ENCODE results near the gene ZNF385D. TPM values are rescaled to one million over a fixed set of nuclear protein-coding genes. Genes with fewer than 3 reads are reported as not detected.
A peak's percentile ranks its signal among the peaks of the same experiment; 100 is the strongest.
"Not testable (repeated sequence)": the region's sequence is repeated elsewhere in the genome, so short reads cannot be mapped to it uniquely, and the experiment has no call there.

Gene ZNF385D
- total RNA-seq, 1 donor: 1.7 TPM

- H3K4me3 ChIP-seq (ENCODE audit: low read depth, low read length): no peak overlapping the region
- DNase-seq (ENCODE audit: low read depth): no peak
- TF ChIP-seq, protein P1, sequence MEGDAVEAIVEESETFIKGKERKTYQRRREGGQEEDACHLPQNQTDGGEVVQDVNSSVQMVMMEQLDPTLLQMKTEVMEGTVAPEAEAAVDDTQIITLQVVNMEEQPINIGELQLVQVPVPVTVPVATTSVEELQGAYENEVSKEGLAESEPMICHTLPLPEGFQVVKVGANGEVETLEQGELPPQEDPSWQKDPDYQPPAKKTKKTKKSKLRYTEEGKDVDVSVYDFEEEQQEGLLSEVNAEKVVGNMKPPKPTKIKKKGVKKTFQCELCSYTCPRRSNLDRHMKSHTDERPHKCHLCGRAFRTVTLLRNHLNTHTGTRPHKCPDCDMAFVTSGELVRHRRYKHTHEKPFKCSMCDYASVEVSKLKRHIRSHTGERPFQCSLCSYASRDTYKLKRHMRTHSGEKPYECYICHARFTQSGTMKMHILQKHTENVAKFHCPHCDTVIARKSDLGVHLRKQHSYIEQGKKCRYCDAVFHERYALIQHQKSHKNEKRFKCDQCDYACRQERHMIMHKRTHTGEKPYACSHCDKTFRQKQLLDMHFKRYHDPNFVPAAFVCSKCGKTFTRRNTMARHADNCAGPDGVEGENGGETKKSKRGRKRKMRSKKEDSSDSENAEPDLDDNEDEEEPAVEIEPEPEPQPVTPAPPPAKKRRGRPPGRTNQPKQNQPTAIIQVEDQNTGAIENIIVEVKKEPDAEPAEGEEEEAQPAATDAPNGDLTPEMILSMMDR (IDR thresholded peaks at IDR 0.05; ENCODE audit: insufficient read depth, low read depth, low read length): no peak
Observed at GRCh38 chr3:21405671-21406667, 345.0 kb downstream of the ZNF385D start.

DNA sequence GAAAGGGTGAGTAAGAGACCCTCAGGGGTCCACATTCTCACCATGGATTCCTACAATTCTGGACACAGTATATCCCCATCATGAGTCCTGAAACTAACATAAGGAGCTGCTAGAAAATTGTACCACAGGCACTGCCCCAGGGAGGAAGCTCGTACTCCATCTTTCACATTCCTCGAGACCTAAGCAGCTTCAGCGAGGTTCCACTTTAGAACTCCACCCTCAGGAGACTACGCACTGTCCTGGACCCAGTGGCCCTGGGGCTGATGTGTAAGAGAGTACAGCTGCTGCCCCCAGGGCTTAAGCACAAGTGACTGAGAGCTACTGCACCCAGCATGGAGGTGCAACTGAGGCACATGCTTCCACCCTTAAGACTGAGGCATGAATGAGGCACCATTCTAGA lies 352.5 kb downstream of the ZNF385D start:
- no peak overlapping the region for H3K4me3 ChIP-seq (ENCODE audit: low read depth, low read length)
- no peak for DNase-seq (ENCODE audit: low read depth)
- TF ChIP-seq, protein P1 (IDR thresholded peaks at IDR 0.05; ENCODE audit: insufficient read depth, low read depth, low read length): no peak

DNA sequence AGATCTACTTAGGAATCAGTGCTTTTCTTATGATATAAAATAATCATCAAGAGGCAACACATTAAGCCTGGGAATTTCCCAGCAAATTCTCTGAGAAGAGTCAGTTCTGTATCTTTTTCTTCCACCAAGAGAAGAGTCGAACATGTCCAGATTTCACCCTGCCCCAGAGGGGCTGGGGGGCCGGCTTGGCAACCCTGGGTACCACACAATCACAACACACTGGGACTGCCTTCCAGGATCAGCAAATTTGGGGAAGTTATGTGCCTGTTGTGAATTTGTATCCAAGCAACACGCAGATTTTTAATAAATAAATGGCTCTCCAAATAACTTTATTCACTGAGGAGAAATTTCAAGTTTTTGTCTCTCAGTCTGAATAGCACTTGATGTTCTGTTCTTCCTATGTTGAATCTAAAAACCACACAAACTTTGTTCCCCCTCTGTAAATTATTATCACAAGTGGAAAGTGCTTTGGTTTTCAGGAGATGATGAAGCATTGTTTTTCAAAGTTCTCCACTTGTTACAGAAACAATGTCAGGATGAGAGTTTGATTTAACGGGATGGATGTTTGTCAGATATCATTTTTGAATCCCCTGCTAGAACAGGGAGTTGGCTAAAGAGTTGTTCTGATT lies 357.2 kb downstream of the ZNF385D start:
- TF ChIP-seq, protein P1 (IDR thresholded peaks at IDR 0.05; ENCODE audit: insufficient read depth, low read depth, low read length): no peak
- H3K4me3 ChIP-seq (ENCODE audit: low read depth, low read length): no peak overlapping the region
- no peak for DNase-seq (ENCODE audit: low read depth)

- H3K4me3 ChIP-seq (ENCODE audit: low read depth, low read length): no peak overlapping the region
- TF ChIP-seq, protein P1 (IDR thresholded peaks at IDR 0.05; ENCODE audit: insufficient read depth, low read depth, low read length): no peak
- DNase-seq (ENCODE audit: low read depth): no peak
Observed at GRCh38 chr3:21392526-21392925, 358.5 kb downstream of the ZNF385D start.

DNA sequence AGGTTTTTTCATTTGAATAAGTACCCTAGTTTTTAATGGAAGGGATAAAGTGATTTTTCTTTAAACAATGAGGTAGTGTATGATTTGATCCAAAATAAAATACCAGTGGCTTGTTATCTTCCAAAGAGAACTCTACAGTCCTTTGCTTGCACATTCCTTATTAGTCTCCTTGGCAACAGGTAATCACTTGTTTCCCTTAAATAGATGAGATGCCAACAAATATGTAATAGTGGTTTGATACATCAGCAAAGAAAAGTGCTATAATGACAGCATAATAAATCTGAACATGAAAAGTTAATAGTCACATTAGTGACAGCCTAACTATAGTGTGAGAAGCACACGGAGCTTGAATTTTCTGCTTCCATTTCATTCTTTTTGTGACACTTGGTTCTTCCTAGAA lies 360.2 kb downstream of the ZNF385D start:
- DNase-seq (ENCODE audit: low read depth): no peak
- H3K4me3 ChIP-seq (ENCODE audit: low read depth, low read length): no peak overlapping the region
- TF ChIP-seq, protein P1 (IDR thresholded peaks at IDR 0.05; ENCODE audit: insufficient read depth, low read depth, low read length): no peak

DNA sequence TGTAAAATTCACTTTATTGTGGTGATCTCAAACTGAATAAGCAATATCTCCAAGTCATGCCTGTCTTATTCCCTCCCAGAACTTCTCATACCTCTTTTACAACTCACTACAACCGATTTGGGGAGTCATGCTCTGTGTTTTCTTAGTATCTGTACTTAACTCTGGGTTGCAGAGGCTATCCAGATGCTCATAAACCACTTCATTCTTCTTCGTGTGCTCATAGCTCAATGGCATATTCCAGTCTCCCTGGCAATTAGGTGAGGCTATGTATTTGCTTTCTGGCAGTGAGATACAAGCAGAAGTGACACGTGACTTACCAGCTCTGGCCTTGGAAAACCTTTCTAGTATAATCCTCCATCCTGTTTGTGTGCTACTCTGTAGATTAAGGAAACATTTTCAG lies 360.9 kb downstream of the ZNF385D start:
- TF ChIP-seq, protein P1 (IDR thresholded peaks at IDR 0.05; ENCODE audit: insufficient read depth, low read depth, low read length): no peak
- no peak overlapping the region for H3K4me3 ChIP-seq (ENCODE audit: low read depth, low read length)
- DNase-seq (ENCODE audit: low read depth): peak; percentile 17

DNA sequence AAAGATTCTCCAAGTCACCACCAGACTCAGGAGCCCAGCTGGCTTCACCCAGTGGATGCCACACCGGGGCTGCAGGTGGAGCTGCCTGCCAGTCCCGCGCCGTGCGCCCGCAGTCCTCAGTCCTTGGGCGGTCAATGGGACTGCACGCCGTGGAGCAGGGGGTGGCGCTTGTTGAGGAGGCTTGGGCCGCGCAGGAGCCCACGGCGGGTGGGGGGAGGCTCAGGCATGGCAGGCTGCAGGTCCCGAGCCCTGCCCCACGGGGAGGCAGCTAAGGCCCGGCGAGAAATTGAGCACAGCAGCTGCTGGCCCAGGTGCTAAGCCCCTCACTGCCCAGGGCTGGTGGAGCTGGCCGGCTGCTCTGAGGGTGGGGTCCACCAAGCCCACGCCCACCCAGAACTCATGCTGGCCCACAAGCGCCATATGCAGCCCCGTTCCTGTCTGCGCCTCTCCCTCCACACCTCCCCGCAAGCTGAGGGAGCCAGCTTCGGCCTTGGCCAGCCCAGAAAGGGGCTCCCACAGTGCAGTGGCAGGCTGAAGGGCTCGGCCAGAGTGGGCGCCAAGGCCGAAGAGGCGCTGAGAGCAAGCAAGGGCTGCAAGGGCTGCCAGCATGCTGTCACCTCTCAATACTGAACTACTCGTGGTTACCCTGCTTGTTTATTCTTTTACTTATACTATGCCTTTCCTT lies 363.7 kb downstream of the ZNF385D start:
- DNase-seq (ENCODE audit: low read depth); H3K4me3 ChIP-seq (ENCODE audit: low read depth, low read length): not testable (repeated sequence)

GRCh38 chr3:21378036-21378435 lies 373.0 kb downstream of the ZNF385D start:
- not testable (repeated sequence) for DNase-seq (ENCODE audit: low read depth); H3K4me3 ChIP-seq (ENCODE audit: low read depth, low read length)

Data from fibroblast of villous mesenchyme (primary cell).